Cardiac fibroblast (primary cell): ENCODE data around the gene KATNA1.

Experiments
- DNase-seq, 2 donors: peaks; one replicate each; pipeline versions ENCODE4 v3.0.0 to v3.0.0-alpha.2; 2010; ENCODE audit warnings: low read depth in 2 of 2
- H3K4me3 ChIP-seq, 2 donors: replicated peaks in 1 of 2; 1 replicate in 1 of 2; 2 replicates in 1 of 2; pipeline ENCODE4 v1.5.1; 2011; ENCODE audit warnings: low read depth in 2 of 2, low read length in 2 of 2, mild to moderate bottlenecking in 2 of 2, moderate library complexity in 1 of 2
- CTCF ChIP-seq: IDR thresholded peaks from one replicate; pipeline ENCODE4 v1.5.1; 2011; ENCODE audit warnings: low read depth, mild to moderate bottlenecking, low read length, inconsistent platforms

KATNA1 gene

GRCh38 chr6:149646599-149646998, 1.9 kb downstream of the KATNA1 start:
- peak overlapping the region in 1 of 2 donors; percentile 93 for H3K4me3 ChIP-seq
- TF ChIP-seq CTCF, result no peak
- no peak for DNase-seq

- no peak for TF ChIP-seq CTCF
- H3K4me3 ChIP-seq, result no peak overlapping the region
- peak; percentile 47 to 62 for DNase-seq
Measured at GRCh38 chr6:149642829-149643580, 5.5 kb downstream of the KATNA1 start.

GRCh38 chr6:149636124-149636523, 12.4 kb downstream of the KATNA1 start:
- no peak overlapping the region for H3K4me3 ChIP-seq
- DNase-seq, result peak; percentile 31 to 52

GRCh38 chr6:149634315-149634714, 14.2 kb downstream of the KATNA1 start:
- DNase-seq, result no peak
- no peak for TF ChIP-seq CTCF
- no peak overlapping the region for H3K4me3 ChIP-seq

More at GRCh38 chr6:149636124-149636523, 12.4 kb downstream of the KATNA1 start:
- no peak for TF ChIP-seq CTCF

GRCh38 chr6:149628875-149629510, 19.5 kb downstream of the KATNA1 start:
- DNase-seq, result no peak
- no peak for TF ChIP-seq CTCF
- no peak overlapping the region for H3K4me3 ChIP-seq

GRCh38 chr6:149627672-149628071, 20.8 kb downstream of the KATNA1 start:
- H3K4me3 ChIP-seq, result no peak overlapping the region
- TF ChIP-seq CTCF, result no peak
- DNase-seq, result no peak
